Measurements from ENCODE around the gene SNAPC2. TPM values are rescaled to one million over a fixed set of nuclear protein-coding genes. Genes with fewer than 3 reads are reported as not detected.

SNAPC2 gene
- total and polyA plus RNA-seq, 2 donors (not counting 1 experiment from before 2014, with no cell fraction given): 19.9 to 21.7 TPM

GRCh38 chr19:7923295-7924191, 3.4 kb downstream of the SNAPC2 start:
- WGBS (ENCODE audit: insufficient coverage): 92% methylated on average over 18 of the region's 31 CpGs
- DNase-seq: no peak

More at GRCh38 chr19:7923295-7924191, 3.4 kb downstream of the SNAPC2 start:
- Mint-ChIP-seq H3K27me3 (peaks cover 8% of the 10 kb centered on the region), H3K4me1 (peaks cover 38% of the 10 kb centered on the region), H3K4me3 (peak overlapping the region; percentile 29), H3K27ac (no peak overlapping the region), H3K9me3 (ENCODE audit: insufficient read depth) (no peaks in the 10 kb centered on the region)
- ChIA-PET CTCF (interaction anchor here (1.0 to 1.5 kb wide), 5 partner anchors 18 to 355 kb away, joined by 3 to 5 read pairs (median 5); no protein-coding TSS in a partner anchor), POLR2A (interaction anchor here (1.8 kb wide), 1 partner anchor 20 kb away, joined by 4 read pairs; the partner anchor contains the start of gene TIMM44)
- Histone ChIP-seq H4K20me1 (ENCODE audit: control insufficient read depth, insufficient read depth, low read length, poor library complexity, severe bottlenecking) (peaks cover 48% of the 10 kb centered on the region), H3K4me3 (ENCODE audit: control extremely low read depth in 1 of 5, extremely low read depth in 1 of 5, insufficient read depth in 1 of 5, low read depth in 2 of 5, low read length in 4 of 5) (no peak overlapping the region), H3K27me3 (replicated peaks in 1 of 4; ENCODE audit: control extremely low read depth in 1 of 4, control insufficient read depth in 3 of 4, insufficient read depth in 4 of 4, low read length in 3 of 4) (peaks cover 0 to 12% (median 8%) of the 10 kb centered on the region in 4 experiments), H3K4me2 (replicated peaks; ENCODE audit: low read depth, low read length, poor library complexity, severe bottlenecking) (no peak overlapping the region), H3K4me1 (ENCODE audit: control insufficient read depth in 2 of 2, insufficient read depth in 2 of 2, low read length in 2 of 2) (peaks cover 35 to 41% of the 10 kb centered on the region in 2 donors), H3K9ac (ENCODE audit: low read length) (no peak overlapping the region), H3K79me2 (ENCODE audit: control insufficient read depth, insufficient read depth, low read length) (peaks cover 5% of the 10 kb centered on the region), H3K36me3 (replicated peaks in 1 of 2; ENCODE audit: control extremely low read depth in 1 of 2, control insufficient read depth in 1 of 2, extremely low read depth in 1 of 2, insufficient read depth in 2 of 2, low read length in 1 of 2) (peaks cover 0 to 13% of the 10 kb centered on the region in 2 experiments), H3K27ac (ENCODE audit: low read length in 2 of 2) (no peak overlapping the region), H2AFZ (ENCODE audit: insufficient read depth, low read depth, low read length, poor library complexity, severe bottlenecking) (no peak overlapping the region), H3K9me3 (ENCODE audit: control extremely low read depth in 1 of 3, control insufficient read depth in 2 of 3, insufficient read depth in 1 of 3, low read length in 2 of 3) (peaks cover 0 to 11% (median 0%) of the 10 kb centered on the region in 3 donors)
- intact Hi-C loops (cut with micrococcal nuclease): no loop called here
- no peak for TF ChIP-seq EZH2 (IDR thresholded peaks at IDR 0.05; ENCODE audit: borderline replicate concordance, insufficient read depth, low read depth, low read length, poor library complexity, severe bottlenecking)
- no peak for TF ChIP-seq CTCF (IDR thresholded peaks at IDR 0.05)
- no peak for ATAC-seq (ENCODE audit: low read depth)
